ENCODE results near the gene DIPK1A.
A peak's percentile ranks its signal among the peaks of the same experiment; 100 is the strongest.

DIPK1A gene

DNA sequence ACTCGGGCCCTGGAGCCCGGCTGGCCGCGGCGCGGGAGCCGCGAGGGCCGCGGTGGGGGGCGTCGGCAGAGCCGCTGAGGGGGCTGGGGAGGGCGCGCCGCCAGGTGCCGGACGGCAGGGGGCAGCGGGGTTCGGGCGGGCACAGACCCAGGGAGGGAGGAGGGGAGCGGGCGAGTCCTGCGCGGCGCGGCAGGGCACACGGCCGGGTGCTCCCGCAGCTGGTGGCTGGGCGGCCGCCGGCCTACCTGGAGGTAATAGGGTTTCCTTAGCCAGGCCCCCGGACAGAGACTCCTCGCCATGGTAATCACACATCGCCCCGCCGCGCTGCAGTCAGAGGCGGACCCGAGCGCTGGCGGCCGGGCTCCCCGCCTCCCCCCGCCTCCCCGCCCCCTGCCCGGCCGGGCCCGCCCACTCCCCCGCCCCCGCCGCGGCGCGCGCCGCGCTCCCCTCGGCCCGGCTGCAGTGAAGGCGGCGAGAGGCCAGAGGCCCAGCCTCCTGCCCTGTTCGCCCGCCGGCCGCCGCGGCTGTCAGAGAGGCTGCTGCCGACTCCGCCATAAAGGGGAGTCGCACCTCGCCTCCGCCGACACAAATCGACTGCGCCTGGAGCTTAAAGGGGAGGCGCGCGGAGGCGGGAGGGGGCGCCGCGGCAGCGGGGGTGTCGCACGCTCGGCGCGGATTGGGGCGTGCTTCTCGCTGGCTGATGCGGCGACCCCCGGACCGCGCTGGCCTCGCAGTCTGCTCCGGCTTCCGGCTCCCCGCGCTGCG, at the start of gene DIPK1A:
TSS of gene DIPK1A (minus strand) at position 332 of the 765 bp plus-strand sequence. CDS start at position 299, 33 bp downstream.
- peak; percentile 73 for DNase-seq

GRCh38 chr1:93007941-93008577, 46.8 kb upstream of the DIPK1A start:
- DNase-seq: no peak

GRCh38 chr1:93005252-93005598, 44.0 kb upstream of the DIPK1A start:
- DNase-seq: no peak

GRCh38 chr1:93004566-93005251, 43.4 kb upstream of the DIPK1A start:
- DNase-seq: no peak

DNA sequence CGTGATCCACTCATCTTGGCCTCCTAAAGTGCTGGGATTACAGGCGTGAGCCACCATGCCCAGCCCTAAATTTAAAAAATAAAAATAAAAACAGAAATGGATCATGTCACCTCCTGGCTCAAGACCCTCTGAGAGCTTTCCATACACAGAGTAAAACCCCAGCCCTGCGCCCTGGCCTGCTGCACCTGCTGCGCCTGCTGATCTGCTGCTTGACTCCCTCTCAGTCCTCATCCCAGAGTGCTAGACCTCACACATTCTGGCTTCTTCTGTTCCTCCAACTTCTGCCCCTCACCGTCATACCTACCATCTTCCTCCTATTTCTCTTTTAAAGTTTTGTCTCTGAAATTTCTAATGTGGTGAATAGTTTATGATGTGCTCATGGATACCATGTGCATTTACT, 42.7 kb upstream of the DIPK1A start:
- DNase-seq: no peak

DNA sequence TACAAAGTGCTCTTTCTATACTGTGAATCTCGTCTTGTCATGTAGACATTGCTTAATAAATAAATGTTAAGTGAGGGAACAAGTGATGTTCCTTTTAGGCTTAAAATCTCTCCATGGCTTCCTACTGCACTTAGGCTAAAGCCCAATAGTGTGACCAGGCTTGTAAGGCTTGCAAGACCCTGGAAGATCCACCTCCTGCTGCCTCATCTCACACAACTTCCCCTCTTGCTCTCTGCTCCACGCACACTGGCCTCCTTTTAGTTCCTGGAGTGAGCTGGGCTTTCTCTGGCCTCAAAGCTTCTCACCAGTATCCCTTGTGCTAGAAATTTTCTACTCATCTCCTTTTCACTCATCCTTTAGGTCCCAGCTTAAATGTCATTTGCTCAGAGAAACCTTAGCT, 41.5 kb upstream of the DIPK1A start:
- no peak for DNase-seq

DNA sequence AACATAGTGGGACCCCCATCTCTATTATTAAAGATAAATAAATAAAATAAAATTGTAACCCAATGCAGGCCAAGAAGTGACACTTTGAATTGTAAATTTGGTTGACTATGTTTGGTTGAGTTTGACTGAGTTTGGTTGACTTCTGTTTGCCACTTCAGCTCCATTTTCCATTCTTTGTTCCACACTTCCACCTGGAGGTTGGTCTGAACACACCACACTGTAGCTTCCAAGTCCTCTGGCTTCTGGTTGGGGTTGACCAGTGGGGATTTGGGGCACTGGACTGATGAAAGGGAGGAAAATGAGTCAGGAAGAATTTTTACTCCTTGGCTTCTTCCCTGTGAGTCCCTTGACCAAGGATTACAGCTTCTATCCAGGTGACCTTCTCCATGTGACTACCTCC, 40.6 kb upstream of the DIPK1A start:
- DNase-seq: no peak

DNA sequence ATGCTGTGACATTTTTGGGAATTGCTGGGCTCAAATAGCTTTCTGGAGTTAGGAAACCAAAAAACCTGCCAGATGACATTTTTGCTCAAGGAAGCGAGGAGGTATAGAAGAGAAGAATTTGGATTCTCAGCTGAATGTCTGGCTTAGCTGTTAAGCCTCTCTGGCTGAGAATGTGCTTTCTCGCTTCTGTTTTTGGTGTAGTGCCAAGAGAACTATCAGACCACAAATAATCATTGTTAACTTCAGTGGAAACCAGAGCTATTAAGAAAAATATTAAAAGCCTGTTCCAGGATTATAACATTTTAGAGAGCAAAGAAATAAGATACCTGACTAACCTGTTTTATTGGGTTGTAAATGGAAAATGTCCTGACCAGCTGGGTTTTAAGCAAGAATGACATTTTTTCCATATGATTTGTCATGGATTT, 39.5 kb upstream of the DIPK1A start:
- DNase-seq: no peak

DNA sequence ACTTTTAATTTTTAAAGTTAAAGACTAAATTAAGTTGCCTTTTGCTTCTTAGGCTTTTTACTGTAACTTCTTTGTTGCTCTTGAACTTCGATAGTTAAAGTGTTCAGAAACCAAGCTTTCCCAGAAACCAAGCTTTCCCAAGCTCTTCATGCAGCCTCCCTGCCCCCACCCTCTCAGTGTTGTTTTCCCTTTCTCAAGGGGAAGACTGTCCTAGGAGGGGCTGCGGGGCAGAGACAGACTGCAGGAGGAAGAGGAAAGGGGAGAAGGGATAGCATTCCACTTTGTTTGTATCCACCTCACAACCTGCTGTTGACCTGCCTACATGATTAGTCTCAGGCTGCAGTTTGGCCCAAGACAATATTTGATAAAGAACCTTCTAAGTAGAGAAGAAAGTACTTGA, 39.0 kb upstream of the DIPK1A start:
- DNase-seq: no peak

- DNase-seq: no peak
These were observed 37.6 kb upstream of the DIPK1A start for GRCh38 chr1:92998821-92999220.

DNA sequence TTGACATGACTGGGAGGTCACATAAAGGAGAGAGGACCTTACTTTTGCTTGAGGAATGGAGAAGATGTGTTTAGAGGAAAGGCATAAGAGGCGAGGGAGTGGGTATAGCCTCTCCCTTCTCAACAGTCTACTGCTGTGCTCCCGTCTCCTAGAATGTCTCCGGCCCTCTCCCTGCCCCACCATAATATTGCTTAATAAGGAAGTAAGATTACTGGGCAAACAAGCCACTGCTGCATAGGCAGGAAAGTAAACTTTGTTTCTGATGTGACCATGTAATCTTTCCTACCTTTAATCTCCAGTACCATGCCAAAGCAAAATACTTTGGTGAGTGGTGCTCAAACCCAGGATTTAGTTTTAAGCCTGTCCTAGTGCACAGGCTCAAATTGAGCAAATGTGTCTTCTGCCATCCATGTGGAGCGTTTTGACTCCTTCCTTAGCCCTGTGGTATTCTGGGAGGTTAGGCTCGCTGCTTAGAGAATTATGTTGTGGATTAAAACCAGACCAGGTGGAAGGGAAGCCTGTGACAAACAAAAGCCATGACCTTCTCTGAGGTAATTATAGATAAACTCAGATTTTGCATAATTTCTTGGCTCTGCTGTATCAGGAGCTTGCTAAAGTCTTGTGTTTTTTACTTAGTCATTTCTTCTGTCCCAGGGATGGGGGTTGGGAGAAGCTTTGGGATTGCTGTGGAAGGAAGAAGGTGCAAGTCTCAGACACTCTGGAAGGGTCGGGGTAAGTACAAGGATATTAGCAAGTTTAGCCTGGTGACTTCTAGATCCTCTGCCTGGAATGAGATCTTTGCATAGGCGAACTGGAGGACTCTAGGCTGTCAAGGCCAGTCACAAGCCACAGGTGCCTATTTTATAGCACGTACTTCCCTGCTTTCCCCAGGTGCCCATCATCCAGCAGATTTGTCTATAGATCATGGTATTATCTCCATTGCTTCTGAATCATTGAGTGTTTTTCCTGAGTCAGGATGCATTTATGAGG, 34.5 kb upstream of the DIPK1A start:
- DNase-seq: no peak

DNA sequence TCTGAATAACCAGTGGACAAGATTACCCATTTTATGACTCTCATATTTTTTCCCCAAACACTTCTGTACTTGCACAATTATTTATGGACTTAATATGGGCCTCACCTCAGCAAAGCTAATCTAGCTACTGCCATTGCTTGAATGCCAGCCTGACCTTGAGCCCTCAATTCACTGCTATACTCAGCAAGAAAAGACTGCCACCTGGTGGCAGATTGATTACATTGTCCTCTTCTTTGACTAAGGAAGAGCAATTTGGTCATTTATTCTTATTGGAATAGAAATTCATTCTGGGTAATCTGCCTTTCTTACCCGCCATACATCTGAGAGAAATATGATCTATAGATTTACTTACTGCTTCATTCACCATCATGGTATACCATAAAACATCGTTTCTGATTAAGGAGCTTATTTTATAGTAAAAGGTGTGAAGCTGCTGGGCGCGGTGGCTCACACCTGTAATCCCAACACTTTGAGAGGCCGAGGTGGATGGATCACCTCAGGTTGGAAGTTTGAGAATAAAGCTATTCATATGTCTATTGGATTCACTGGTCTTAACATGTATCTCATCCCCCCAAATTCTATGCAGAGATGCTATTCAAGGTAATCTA, 32.9 kb upstream of the DIPK1A start:
- peak; percentile 88 for DNase-seq

DNA sequence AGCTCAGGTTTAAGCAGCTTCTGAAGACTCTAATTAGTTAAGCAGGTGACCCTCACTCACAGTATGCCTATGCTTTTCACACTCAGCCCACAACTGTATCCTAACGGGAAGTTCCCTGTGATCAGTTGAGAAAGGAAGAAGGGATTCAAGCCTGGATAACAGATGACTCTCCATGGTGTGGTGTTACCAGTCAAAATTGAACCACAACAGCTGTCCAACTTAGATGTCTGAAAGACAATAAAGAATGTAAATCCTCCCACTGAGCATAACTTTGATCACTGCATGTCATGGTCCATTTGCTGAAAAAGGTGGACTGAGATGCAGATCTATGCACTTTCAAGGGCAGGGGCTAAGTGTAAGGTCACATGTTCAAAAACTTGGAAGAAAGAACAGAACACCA, 32.3 kb upstream of the DIPK1A start:
- no peak for DNase-seq

DNA sequence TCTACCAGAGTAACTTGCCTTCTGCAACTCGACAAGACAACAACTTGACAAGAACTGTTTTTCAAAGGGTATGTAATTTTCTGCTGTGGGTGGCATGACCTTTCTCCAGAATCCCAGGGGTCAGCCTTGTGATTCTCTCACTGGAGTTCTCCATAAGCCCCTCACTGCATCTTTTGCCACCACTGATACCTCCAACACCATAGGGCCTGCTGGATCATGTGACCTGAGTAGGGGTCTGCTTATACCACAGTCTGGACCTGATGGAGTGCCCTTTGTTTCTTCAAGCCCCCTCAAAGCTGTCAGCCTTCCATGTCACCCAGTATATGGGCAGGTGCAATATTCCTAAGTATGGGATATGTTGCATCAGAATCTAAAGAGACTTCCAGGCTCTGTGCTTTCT, 31.6 kb upstream of the DIPK1A start:
- no peak for DNase-seq

DNA sequence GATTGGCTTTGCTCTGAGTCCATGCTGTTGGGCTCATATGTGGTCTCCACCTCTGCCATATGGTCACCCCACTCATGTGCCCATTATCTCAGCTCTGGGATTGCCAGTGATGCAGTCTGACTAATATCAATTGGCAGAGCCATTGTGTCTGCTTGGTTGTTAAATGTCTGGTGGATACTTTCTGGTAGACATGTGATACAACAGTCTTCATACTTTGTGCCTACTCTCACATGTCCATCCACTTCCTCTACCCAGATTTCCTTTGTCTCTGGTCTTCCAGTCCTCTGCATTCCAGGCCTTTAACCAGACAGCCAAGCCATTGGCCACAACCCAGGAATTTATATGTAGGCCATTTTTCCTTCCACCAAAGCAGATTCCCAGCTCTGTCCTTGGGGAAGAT, 30.8 kb upstream of the DIPK1A start:
- DNase-seq: no peak

DNA sequence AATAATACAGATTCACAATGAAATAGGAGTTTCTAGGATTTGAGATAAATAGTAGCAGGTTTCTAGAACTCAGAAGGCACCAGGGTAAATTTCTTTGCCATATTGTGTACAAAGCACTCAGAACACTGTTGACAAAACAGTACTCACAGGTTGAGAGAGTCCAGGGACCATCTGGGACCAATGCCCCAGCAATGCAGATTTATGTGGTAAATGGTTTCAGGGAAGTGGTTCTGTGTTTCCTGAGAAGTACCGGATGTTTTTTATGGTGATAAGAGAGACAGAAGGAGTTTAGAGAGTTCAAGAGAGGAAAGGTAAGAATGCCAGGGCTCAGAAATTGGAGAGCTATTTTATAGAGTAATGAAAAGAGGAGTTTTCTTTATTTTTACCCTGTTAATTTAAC, 29.6 kb upstream of the DIPK1A start:
- DNase-seq: peak; percentile 64

- no peak for DNase-seq
These were observed 28.8 kb upstream of the DIPK1A start for GRCh38 chr1:92989936-92990583.

DNA sequence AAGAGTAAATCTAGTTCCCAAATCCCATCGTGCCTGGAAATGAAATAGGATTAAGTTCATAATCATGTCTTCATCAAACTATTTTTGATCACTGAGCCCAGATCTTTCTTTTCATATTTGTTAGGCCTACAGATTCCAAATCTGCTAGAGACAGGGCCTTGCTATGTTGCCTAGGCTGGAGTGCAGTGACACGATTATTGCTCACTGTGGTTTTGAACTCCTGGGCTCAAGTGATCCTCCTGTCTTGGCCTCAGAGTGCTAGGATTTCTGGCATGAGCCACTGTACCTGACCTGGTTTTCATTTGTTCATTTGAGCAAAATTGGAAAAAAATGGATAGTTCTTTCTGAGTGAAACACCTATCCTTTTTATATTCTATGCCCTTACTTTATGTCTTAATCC, 28.0 kb upstream of the DIPK1A start:
- no peak for DNase-seq

DNA sequence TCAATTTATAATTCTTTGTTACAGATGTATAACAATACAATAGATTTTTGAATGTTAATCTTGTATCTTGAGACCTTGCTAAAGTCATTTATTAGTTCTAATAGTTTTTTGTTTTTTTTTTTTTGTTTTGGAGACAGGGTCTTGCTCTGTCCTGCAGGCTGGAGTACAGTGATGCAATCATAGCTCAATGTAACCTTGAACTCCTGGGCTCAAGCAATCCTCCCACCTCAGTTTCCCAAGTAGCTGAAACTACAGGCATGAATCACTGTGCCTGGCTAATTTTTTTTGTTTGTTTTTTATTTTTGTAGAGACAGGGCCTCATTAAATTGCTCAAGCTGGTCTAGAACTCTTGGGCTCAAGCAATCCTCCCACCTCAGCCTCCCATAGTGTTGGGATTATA, 26.2 kb upstream of the DIPK1A start:
- DNase-seq: no peak

DNA sequence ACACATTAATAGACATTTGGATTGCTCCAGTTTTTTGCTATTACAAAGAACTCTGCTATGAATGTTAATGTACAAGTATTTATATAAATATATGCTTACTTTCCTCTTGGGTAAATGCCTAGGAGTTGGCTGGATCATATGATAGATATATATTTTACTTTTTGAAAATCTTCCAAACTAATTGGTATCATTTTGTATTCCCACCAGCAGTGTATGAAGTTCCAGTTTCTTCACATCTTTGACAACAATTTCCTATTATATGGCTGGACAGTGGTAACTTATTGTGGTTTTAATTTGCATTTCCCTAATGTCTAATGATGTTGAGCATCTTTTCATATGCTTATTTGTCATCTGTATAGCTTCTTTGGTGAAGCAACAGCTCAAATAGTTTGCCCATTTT, 23.8 kb upstream of the DIPK1A start:
- DNase-seq: no peak

DNA sequence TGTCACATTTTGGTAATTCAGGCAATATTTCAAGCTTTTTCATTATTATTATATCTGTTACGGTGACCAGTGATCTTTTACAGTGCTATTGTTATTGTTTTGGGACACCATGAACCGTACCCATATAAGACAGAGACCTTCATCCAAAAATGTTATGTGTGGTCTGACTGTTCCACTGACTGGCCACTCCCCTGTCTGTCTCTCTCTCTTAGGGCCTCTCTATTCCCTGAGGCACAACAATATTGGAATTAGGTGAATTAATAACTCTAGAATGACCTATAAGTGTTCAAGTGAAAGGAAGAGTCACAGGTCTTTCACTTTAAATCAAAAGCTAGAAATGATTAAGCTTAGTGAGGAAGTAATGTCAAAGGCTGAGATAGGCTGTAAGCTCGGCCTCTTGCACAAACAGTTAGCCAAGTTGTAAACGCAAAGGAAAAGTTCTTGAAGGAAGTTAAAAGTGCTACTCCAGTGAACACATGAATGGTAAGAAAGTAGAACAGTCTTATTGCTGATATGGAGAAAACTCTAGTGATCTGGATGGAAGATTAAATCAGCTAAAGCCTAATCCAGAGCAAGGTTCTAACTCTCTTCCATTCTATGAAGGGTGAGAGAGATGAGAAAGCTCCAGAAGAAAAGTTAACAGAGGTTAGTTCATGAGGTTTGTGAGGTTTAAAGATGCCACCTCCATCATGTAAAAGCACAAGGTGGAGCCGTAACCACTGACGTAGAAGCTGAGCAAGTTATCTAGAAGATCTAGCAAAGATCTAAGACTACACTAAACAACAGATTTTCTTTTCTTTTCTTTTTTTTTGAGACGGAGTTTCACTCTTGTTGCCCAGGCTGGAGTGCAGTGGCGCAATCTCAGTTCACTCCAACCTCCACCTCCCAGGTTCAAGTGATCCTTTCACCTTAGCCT, 19.7 kb upstream of the DIPK1A start:
- peak; percentile 76 for DNase-seq
